ENCODE measurements around the gene MYL12A. TPM values are rescaled to one million over a fixed set of nuclear protein-coding genes. Genes with fewer than 3 reads are reported as not detected.
A peak's percentile ranks its signal among the peaks of the same experiment; 100 is the strongest.

The MYL12A gene
- total RNA-seq, 1 experiment from 2014 or later, result 329 TPM

GRCh38 chr18:3281456-3282400 lies 34.1 kb downstream of the MYL12A start:
- peaks cover 27% of the 10 kb centered on the region for H3K4me1 ChIP-seq (ENCODE audit: insufficient read depth, low read length)
- ChIA-PET CTCF (interaction anchor here (0.6 to 1.8 kb wide), 9 partner anchors 160 to 385 kb away, joined by 3 to 13 read pairs (median 4); no protein-coding TSS in a partner anchor), POLR2A (ENCODE audit: unreplicated experiment) (interaction anchor here (0.5 to 0.7 kb wide), 4 partner anchors 136 to 322 kb away, joined by 3 to 12 read pairs (median 8); no protein-coding TSS in a partner anchor)
- intact Hi-C loops (cut with micrococcal nuclease), result loop anchor here (1.0 to 5.0 kb wide), 7 partner anchors 41 to 717 kb away; no protein-coding TSS in a partner anchor
- TF ChIP-seq CTCF (conservative IDR thresholded peaks at IDR 0.05; ENCODE audit: low read depth, low read length), result peak; percentile 87
- TF ChIP-seq EZH2 (IDR thresholded peaks at IDR 0.05; ENCODE audit: low read length, unreplicated experiment), result no peak
- 0 out of 2 replicates have a peak overlapping the region, but pooled peaks have one; percentile 2 for H3K9ac ChIP-seq (ENCODE audit: low read length)
- no peaks in the 10 kb centered on the region for H4K20me1 ChIP-seq (ENCODE audit: low read length)
- no peaks in the 10 kb centered on the region for H3K27me3 ChIP-seq (ENCODE audit: low read length)
- H3K4me2 ChIP-seq (ENCODE audit: low read length), result 0 out of 2 replicates have a peak overlapping the region, but pooled peaks have one; percentile 60
- peaks cover 13% of the 10 kb centered on the region; the same call in 1 of the 2 replicates for H3K36me3 ChIP-seq (ENCODE audit: low read depth, low read length)
- peak; percentile 64 for ATAC-seq
- no peaks in the 10 kb centered on the region for H3K9me3 ChIP-seq (ENCODE audit: low read length)
- no peaks in the 10 kb centered on the region for H3F3A ChIP-seq (ENCODE audit: low read length, unreplicated experiment)
- BruUV-seq (replicated peaks), result no TSS peak
- peak; percentile 96 for DNase-seq
- H3K9me2 ChIP-seq (replicated peaks; ENCODE audit: low read length), result no peaks in the 10 kb centered on the region
- H3K4me3 ChIP-seq (ENCODE audit: low read length), result no peak overlapping the region
- H3K79me2 ChIP-seq (ENCODE audit: low read length), result no peaks in the 10 kb centered on the region
- H3K27ac ChIP-seq (ENCODE audit: low read length), result no peak overlapping the region
- no peak overlapping the region for H2AFZ ChIP-seq (ENCODE audit: low read length)

GRCh38 chr18:3283253-3283863 lies 35.8 kb downstream of the MYL12A start:
- Histone ChIP-seq H3K4me3 (ENCODE audit: low read length) (no peak overlapping the region), H3K27ac (ENCODE audit: low read length) (no peak overlapping the region), H3K27me3 (ENCODE audit: low read length) (no peaks in the 10 kb centered on the region), H3K9me3 (ENCODE audit: low read length) (no peaks in the 10 kb centered on the region), H2AFZ (ENCODE audit: low read length) (peak overlapping the region; percentile 53), H3F3A (ENCODE audit: low read length, unreplicated experiment) (no peaks in the 10 kb centered on the region), H3K4me2 (ENCODE audit: low read length) (peak overlapping the region; percentile 60), H3K9me2 (replicated peaks; ENCODE audit: low read length) (no peaks in the 10 kb centered on the region), H3K4me1 (ENCODE audit: insufficient read depth, low read length) (peaks cover 27% of the 10 kb centered on the region), H3K36me3 (ENCODE audit: low read depth, low read length) (no peaks in the 10 kb centered on the region), H3K79me2 (ENCODE audit: low read length) (no peaks in the 10 kb centered on the region), H3K9ac (ENCODE audit: low read length) (no peak overlapping the region), H4K20me1 (ENCODE audit: low read length) (no peaks in the 10 kb centered on the region)
- no peak for DNase-seq
- no TSS peak for BruUV-seq (replicated peaks)
- ChIA-PET CTCF (interaction anchor here (1.8 kb wide), 1 partner anchor 164 kb away, joined by 13 read pairs; no protein-coding TSS in a partner anchor), POLR2A (ENCODE audit: unreplicated experiment) (interaction anchor here (0.5 to 0.6 kb wide), 4 partner anchors 22 to 322 kb away, joined by 3 to 5 read pairs (median 4); partner anchors contain the start of genes MYL12B and MYOM1)
- ATAC-seq, result no peak
- intact Hi-C loops (cut with micrococcal nuclease), result loop anchor here (2.0 to 5.0 kb wide), 3 partner anchors 39 to 489 kb away; no protein-coding TSS in a partner anchor
- no peak for TF ChIP-seq EZH2 (IDR thresholded peaks at IDR 0.05; ENCODE audit: low read length, unreplicated experiment)
- TF ChIP-seq EZH2phosphoT487 (IDR thresholded peaks at IDR 0.05; ENCODE audit: borderline replicate concordance, low read length), result no peak
- no peak for TF ChIP-seq CTCF (conservative IDR thresholded peaks at IDR 0.05; ENCODE audit: low read depth, low read length)
